ENCODE data around the gene TARM1.

- TF ChIP-seq CTCF (IDR thresholded peaks at IDR 0.05) (peak; percentile 75), ZFX (IDR thresholded peaks at IDR 0.05; ENCODE audit: borderline replicate concordance) (no peak)
Measured at GRCh38 chr19:54029930-54030490, 51.2 kb downstream of the TARM1 start.

Measured in 22Rv1 (cell line).